IPS-20b (cell line): ENCODE data around the gene NAV1.
"Not testable (repeated sequence)": the region's sequence is repeated elsewhere in the genome, so short reads cannot be mapped to it uniquely, and the experiment has no call there.

Experiments
- H3K27ac ChIP-seq: one replicate; pipeline ENCODE4 v1.5.1; 2013; ENCODE audit warnings: low read length
- H3K27me3 ChIP-seq: 2 replicates; pipeline ENCODE4 v1.6.1; 2013; ENCODE audit warnings: mild to moderate bottlenecking, low read length, inconsistent platforms; ENCODE audit not compliant: insufficient read depth
- H3K36me3 ChIP-seq: 2 replicates; pipeline ENCODE4 v1.6.1; 2013; ENCODE audit warnings: low read depth, mild to moderate bottlenecking, inconsistent platforms, low read length, moderate library complexity; ENCODE audit not compliant: insufficient read depth
- H3K4me1 ChIP-seq: 2 replicates; pipeline ENCODE4 v1.6.1; 2013; ENCODE audit warnings: mild to moderate bottlenecking, control low read depth, inconsistent platforms, low read length, moderate library complexity; ENCODE audit not compliant: insufficient read depth
- H3K4me3 ChIP-seq: 2 replicates; pipeline ENCODE4 v1.5.1; 2013; ENCODE audit warnings: mild to moderate bottlenecking, low read length, inconsistent platforms
- H3K9ac ChIP-seq: 2 replicates; pipeline ENCODE4 v1.6.1; 2013; ENCODE audit warnings: low read depth, mild to moderate bottlenecking, inconsistent platforms, low read length, moderate library complexity
- H3K9me3 ChIP-seq: 2 replicates; pipeline ENCODE4 v1.6.1; 2013; ENCODE audit warnings: mild to moderate bottlenecking, low read depth, low read length, inconsistent platforms; ENCODE audit not compliant: insufficient read depth

The NAV1 gene

GRCh38 chr1:201573923-201574322, 35.0 kb downstream of the NAV1 start:
- H3K9ac ChIP-seq, result no peak overlapping the region
- no peaks in the 10 kb centered on the region for H3K36me3 ChIP-seq
- H3K4me3 ChIP-seq, result no peak overlapping the region
- H3K27ac ChIP-seq, result no peak overlapping the region
- no peaks in the 10 kb centered on the region for H3K27me3 ChIP-seq
- no peaks in the 10 kb centered on the region; the same call in 1 of the 2 replicates for H3K4me1 ChIP-seq
- H3K9me3 ChIP-seq, result no peaks in the 10 kb centered on the region

DNA sequence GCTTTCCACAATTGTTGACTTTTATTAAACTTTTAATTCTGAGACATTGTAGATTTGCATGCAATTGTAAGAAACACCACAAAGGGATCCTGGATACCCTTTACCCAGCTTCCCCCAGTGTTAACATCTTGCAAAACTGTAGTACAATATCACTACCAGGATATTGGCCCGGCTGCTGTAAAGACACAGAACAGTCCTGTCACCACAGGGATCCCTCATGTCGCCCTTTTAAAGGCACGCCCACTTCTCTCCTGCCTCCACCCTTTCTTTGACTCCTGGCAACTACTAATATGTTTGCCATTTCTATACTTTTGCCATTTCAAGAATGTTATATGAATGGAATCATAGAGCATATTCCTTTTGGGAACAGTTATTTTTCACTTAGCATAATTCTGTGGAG, 37.0 kb downstream of the NAV1 start:
- no peaks in the 10 kb centered on the region for H3K4me1 ChIP-seq
- no peaks in the 10 kb centered on the region for H3K9me3 ChIP-seq
- no peaks in the 10 kb centered on the region for H3K27me3 ChIP-seq
- no peak overlapping the region for H3K27ac ChIP-seq
- no peaks in the 10 kb centered on the region for H3K36me3 ChIP-seq
- H3K9ac ChIP-seq, result no peak overlapping the region
- H3K4me3 ChIP-seq, result no peak overlapping the region

DNA sequence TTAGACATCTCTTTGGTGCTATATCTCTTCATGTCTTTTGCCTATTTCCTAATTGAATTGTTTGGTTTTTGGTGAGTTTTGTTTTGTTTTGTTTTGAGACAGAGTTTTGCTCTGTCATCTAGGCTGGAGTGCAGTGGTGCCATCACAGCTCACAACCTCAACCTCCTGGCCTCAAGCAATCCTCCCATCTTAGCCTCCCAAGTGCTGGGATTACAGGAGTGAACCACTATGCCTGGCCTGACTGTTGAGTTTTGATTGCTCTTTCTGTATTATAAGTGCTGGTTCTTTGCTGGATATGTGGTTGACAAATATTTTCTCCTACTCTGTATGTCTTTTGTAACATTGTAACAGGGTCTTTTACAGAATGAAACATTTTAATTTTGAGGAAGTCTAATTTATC, 38.0 kb downstream of the NAV1 start:
- H3K9ac ChIP-seq, result no peak overlapping the region

GRCh38 chr1:201578008-201578888, 39.3 kb downstream of the NAV1 start:
- Histone ChIP-seq H3K9ac (no peak overlapping the region), H3K27ac (no peak overlapping the region), H3K27me3 (no peaks in the 10 kb centered on the region), H3K36me3 (no peaks in the 10 kb centered on the region), H3K4me3 (no peak overlapping the region), H3K4me1 (no peaks in the 10 kb centered on the region; the same call in 1 of the 2 replicates), H3K9me3 (no peaks in the 10 kb centered on the region)

More for the DNA sequence above, 38.0 kb downstream of the NAV1 start:
- no peaks in the 10 kb centered on the region for H3K36me3 ChIP-seq
- H3K4me1 ChIP-seq, result no peaks in the 10 kb centered on the region
- H3K9me3 ChIP-seq, result no peaks in the 10 kb centered on the region
- no peak overlapping the region for H3K27ac ChIP-seq
- no peak overlapping the region for H3K4me3 ChIP-seq
- no peaks in the 10 kb centered on the region for H3K27me3 ChIP-seq

GRCh38 chr1:201581371-201581770, 42.4 kb downstream of the NAV1 start:
- not testable (repeated sequence) for H3K27me3 ChIP-seq, H3K27ac ChIP-seq, H3K9me3 ChIP-seq, H3K4me1 ChIP-seq, H3K9ac ChIP-seq, H3K4me3 ChIP-seq, H3K36me3 ChIP-seq

- no peak overlapping the region for H3K9ac ChIP-seq
- no peaks in the 10 kb centered on the region for H3K27me3 ChIP-seq
- H3K4me3 ChIP-seq, result no peak overlapping the region
- no peak overlapping the region for H3K27ac ChIP-seq
- H3K36me3 ChIP-seq, result no peaks in the 10 kb centered on the region
- H3K4me1 ChIP-seq, result peaks cover 4% of the 10 kb centered on the region; the same call in 1 of the 2 replicates
- H3K9me3 ChIP-seq, result no peaks in the 10 kb centered on the region
Measured at GRCh38 chr1:201582705-201583442, 43.9 kb downstream of the NAV1 start.

GRCh38 chr1:201583663-201584062, 44.7 kb downstream of the NAV1 start:
- Histone ChIP-seq H3K36me3 (no peaks in the 10 kb centered on the region), H3K4me3 (no peak overlapping the region), H3K27ac (no peak overlapping the region), H3K27me3 (no peaks in the 10 kb centered on the region), H3K9me3 (no peaks in the 10 kb centered on the region), H3K9ac (no peak overlapping the region), H3K4me1 (peaks cover 4% of the 10 kb centered on the region; the same call in 1 of the 2 replicates)

- no peak overlapping the region for H3K9ac ChIP-seq
- no peaks in the 10 kb centered on the region for H3K36me3 ChIP-seq
- no peak overlapping the region for H3K4me3 ChIP-seq
- peaks cover 4% of the 10 kb centered on the region; the same call in 1 of the 2 replicates for H3K4me1 ChIP-seq
- no peak overlapping the region for H3K27ac ChIP-seq
- no peaks in the 10 kb centered on the region for H3K9me3 ChIP-seq
- H3K27me3 ChIP-seq, result no peaks in the 10 kb centered on the region
Measured at GRCh38 chr1:201584471-201585092, 45.7 kb downstream of the NAV1 start.

GRCh38 chr1:201585093-201585483, 46.2 kb downstream of the NAV1 start:
- Histone ChIP-seq H3K27me3 (no peaks in the 10 kb centered on the region), H3K4me3 (no peak overlapping the region), H3K36me3 (no peaks in the 10 kb centered on the region), H3K9ac (no peak overlapping the region), H3K9me3 (no peaks in the 10 kb centered on the region), H3K27ac (no peak overlapping the region), H3K4me1 (peaks cover 4% of the 10 kb centered on the region; the same call in 1 of the 2 replicates)

GRCh38 chr1:201585901-201586300, 47.0 kb downstream of the NAV1 start:
- H3K36me3 ChIP-seq, result no peaks in the 10 kb centered on the region
- H3K27ac ChIP-seq, result no peak overlapping the region
- peaks cover 7% of the 10 kb centered on the region for H3K4me1 ChIP-seq

DNA sequence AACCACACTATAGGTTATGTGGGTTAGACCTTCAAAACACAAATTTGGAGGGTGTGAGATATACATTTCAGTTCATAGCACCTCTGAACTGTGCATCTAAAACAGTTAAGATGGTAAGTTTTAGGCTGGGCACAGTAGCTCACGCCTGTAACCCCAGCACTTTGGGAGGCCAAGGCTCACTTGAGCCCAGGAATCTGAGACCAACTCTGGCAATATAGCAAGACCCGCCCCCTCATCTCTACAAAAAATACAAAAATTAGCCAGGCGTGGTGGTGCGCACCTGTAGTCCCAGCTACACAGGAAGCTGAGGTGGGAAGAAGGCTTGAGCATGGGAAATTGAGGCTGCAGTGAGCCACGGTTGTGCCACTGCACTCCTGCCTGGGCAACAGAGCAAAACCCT, 47.9 kb downstream of the NAV1 start:
- Histone ChIP-seq H3K4me3 (no peak overlapping the region), H3K27ac (no peak overlapping the region), H3K27me3 (no peaks in the 10 kb centered on the region; the same call in 1 of the 2 replicates), H3K9me3 (no peaks in the 10 kb centered on the region), H3K9ac (no peak overlapping the region), H3K36me3 (no peaks in the 10 kb centered on the region), H3K4me1 (peaks cover 16% of the 10 kb centered on the region)

More at GRCh38 chr1:201585901-201586300, 47.0 kb downstream of the NAV1 start:
- Histone ChIP-seq H3K9ac (no peak overlapping the region), H3K27me3 (no peaks in the 10 kb centered on the region; the same call in 1 of the 2 replicates), H3K4me3 (no peak overlapping the region), H3K9me3 (no peaks in the 10 kb centered on the region)
